ENCODE results near the gene DNAJB1.
"Not testable (repeated sequence)": the region's sequence is repeated elsewhere in the genome, so short reads cannot be mapped to it uniquely, and the experiment has no call there.

Gene DNAJB1

DNA sequence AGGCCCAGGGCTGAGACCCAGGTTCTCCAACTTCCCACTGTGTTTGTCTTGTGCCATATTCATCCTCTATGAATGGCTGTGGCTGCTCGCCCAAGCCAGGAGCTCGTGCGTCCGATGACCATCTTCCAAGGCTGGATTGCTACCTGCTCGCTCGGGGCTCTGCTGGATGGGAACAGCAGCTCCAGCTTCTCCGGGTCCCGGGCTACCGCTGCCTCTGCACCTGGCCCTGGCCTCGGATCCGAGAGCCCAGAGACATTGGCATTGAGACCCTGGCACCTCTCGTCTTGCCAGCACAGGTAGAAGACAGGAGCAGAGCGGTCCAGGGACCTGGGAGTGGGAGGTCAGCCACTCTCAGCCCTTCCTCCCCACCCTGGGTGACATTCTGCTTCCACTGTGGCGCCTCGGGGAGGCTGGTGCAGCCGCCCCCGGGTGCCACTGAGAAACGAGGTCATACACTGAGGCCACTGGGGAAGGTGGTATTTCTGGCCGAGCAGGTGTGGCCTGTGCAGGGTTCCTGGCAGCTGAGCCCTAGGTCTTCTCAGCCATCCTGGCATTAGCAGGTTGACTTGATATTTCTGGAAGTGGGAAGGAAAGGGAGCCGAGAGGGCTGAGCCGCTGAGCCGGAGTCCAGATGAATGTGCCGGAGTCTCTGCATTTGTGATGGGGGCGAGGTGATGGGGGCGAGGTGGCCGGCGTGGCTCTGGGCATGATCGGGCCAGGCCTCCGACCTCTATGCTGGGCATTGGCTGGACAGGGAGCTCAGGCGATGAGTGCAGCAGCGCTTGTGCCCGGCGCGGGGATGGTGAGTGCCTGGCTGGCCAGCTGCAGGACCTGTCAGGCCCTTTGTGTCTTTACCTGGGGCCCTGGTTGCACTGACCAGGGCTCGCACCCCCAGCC lies 35.1 kb upstream of the DNAJB1 start:
- DNase-seq, result no peak

- not testable (repeated sequence) for DNase-seq
Observed at GRCh38 chr19:14552006-14552360, 33.8 kb upstream of the DNAJB1 start.

GRCh38 chr19:14551134-14552005 lies 33.2 kb upstream of the DNAJB1 start:
- DNase-seq, result peak; percentile 84

GRCh38 chr19:14550201-14550754 lies 32.1 kb upstream of the DNAJB1 start:
- DNase-seq, result no peak

GRCh38 chr19:14545716-14546082 lies 27.5 kb upstream of the DNAJB1 start:
- no peak for DNase-seq

DNA sequence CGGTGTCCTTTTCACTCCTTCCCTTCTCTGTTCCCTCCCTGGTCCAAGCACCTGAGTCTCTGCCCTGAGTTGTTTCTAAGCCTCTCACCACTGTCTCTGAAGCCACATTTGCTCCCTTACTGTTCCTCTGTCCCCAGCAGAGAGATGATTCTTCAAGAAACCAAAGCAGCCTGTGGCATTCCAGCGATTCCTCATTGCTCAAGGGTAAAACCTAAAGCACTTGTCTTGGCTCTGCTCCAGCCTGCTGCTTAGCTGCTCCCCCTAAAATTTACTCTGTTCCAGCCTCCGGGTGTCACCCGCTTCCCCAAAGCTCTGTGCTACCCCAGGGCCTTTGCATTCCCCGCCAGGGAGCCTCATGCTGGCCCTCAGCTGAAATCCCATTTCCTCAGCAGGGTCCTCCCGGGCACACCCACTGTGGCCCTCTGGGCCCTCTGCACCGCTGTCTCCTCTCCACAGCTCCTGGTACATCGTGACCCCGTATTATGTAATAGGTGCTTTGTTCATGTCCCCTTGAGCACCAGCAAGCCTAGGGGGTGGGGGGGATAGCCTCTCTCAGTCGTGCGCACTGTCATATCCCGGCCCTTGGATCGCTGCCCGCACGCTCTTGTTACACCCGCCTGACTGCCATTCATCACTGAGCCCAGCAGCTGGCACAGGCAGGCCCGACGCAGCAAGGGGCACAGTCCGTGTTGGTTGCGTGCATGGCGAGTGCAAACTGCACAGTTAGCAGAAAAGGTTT lies 26.9 kb upstream of the DNAJB1 start:
- DNase-seq, result no peak

DNA sequence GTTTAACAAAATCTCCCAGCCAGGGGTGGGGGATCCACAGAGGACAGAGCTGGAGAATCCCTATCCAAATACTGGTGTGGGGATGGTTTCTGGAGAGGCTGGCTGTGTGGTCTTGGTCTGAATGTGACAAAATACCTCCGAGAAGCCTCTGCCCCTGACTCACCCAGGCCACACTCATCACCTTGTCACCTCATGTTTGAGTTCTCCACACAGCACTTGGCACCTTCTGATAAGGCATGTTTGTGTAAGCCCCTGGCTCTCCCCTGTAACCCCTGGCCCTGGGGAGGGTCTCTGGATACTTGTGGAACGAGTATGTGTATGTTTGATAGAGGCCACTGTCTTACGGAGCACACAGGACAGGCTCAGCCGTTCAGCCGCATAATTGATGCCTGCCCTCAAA lies 25.9 kb upstream of the DNAJB1 start:
- DNase-seq, result no peak

DNA sequence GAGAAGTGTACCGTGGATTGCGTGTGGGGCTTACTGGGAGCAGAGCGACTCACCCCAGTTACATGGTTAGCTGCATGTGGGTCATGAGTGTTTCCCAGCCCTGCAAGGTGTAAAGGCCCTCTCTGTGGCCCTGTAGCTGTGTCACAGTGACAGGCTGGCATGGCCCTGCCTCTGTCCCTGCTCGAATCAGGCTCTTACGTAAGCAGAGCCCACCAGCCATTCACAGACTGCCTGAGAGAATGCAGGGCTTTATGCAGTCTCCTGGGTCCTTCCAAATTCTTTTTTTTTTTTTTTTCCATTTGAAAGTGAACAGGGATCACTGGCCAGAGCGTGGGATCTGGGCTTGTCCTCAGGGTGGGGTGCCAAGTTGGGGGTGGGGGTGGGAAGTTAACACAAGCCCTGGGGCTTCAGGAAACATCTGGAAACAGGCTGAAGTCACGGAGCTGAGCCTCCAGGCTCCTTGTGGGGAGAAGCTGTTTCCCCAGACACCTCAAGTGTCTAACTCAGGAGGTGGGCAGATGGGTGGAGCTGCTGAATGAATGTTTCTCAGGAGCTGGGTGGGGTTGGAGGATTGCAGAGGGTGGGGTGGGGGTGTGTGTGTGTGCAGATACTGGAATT lies 24.6 kb upstream of the DNAJB1 start:
- no peak for DNase-seq

GRCh38 chr19:14541979-14542378 lies 23.8 kb upstream of the DNAJB1 start:
- DNase-seq, result not testable (repeated sequence)

DNA sequence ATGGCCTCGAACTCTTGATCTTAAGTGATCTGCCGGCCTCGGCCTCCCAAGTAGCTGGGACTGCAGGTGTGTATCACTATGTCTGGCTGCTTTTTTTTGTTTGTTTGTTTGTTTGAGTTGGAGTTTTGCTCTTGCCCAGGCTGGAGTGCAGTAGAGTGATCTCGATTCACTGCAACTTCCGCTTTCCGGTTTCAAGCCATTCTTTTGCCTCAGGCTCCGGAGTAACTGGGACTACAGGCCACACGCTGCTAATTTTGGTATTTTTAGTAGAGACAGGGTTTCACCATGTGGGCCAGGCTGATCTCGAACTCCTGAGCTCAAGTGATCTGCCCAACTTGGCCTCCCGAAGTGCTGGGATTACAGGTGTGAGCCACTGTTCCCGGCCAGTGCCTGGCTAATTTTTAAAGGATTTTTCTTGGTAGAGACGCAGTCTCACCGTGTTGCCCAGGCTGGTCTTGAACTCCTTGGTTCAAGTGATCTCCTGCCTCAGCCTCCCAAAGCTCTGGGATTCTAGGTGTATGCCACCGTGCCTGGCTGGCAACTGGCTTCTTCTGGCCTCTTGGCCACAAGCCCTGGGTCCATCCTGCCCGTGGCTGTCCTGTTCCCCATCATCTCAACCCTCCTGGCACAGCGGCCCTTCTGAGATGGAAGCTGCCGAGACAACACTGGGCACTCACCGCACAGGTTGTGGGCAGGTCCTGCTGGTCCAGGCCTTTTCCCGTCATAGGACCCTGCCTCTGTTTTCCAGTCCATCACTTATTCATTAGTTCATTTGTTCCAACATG lies 22.7 kb upstream of the DNAJB1 start:
- DNase-seq, result no peak

DNA sequence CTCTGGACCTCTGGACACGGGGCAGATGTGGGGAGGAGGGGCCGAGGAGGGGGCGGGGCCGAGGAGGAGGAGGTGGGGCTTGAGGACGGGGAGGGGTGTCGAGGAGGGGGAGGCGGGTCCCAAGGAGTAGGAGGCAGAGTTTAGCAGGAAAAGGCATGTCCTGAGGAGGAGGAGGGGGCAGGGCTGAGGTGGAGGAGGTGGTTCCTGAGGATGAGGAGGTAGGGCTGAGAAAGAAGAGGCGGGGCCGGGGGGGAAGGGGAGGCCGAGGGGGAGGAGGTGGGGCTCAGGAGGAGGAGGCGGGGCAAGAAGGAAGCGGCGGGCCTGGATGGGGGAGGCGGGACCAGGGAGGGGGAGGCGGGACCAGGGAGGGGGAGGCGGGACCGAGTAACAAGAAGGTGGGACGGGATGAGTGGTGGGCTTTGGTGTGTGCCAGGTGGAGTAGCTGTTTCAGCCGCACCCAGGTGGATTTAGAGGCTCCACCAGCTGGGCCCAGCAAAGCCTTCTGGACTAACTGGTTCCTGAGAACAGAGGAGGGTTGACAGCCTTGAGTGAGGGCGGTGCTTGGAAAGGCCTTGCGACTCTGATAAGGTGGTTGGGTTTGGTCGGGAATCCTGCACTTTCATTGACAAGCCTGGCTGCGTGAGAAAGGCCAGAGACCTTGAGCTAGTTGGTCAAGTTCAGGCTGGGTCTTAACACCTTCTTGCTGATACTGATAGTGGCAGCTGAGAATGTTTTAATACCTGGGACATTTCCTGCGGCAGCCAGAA lies 18.9 kb upstream of the DNAJB1 start:
- DNase-seq, result peak; percentile 59

DNA sequence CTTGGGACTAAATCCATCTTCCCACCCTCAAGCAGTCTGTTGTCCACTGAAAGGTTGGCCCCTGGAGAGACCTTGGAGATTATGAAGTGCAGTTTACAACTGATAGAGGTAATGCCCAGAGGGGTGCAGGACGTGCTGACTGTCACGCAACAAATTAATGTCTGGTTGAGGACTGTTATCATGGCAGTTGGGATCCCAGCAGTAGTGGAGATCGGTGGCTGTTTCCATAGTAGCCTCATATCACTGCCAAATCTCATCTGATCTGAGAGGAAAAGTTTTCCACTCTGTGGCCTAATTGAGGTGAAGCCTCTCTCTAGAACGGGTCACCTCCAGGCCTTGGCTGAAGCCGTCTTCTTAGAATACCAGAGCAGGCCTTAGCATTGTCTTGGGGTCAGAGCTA lies 15.3 kb upstream of the DNAJB1 start:
- DNase-seq, result no peak

DNA sequence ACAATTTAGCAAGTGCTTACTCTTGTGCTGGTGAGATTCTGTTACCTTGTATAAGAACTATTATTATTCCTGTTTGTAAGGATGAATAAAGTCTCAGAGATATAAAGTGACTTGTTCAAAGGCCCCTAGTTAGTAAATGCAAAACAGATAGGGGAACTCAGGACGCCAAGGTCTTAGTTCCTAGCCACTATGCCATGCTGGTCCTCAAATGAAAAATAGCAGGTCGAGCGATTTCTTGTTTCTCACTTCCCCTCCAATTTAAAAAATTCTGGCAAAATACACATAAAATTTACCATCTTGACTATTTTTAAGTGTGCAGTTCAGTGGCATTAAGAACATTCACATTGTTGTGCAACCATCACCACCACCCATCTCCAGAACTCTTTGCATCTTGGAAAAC lies 12.3 kb upstream of the DNAJB1 start:
- no peak for DNase-seq

DNA sequence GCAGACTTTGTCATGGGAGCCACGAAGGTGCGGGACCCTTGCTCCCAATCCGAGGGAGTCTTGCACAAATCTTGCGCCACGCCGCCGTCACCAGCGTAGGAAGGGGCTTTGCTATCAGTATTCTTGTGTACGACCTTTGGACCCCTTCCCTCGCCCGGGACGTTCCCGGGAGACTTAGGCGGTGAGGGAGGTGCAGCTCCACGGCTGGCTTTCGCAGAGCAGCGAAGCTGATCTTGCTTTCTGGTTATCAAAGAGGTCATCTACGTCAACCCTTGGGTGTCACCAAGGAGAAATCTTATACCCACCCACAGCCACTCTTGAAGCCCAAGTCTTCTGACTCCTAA lies 11.8 kb upstream of the DNAJB1 start:
- DNase-seq, result peak; percentile 46

DNA sequence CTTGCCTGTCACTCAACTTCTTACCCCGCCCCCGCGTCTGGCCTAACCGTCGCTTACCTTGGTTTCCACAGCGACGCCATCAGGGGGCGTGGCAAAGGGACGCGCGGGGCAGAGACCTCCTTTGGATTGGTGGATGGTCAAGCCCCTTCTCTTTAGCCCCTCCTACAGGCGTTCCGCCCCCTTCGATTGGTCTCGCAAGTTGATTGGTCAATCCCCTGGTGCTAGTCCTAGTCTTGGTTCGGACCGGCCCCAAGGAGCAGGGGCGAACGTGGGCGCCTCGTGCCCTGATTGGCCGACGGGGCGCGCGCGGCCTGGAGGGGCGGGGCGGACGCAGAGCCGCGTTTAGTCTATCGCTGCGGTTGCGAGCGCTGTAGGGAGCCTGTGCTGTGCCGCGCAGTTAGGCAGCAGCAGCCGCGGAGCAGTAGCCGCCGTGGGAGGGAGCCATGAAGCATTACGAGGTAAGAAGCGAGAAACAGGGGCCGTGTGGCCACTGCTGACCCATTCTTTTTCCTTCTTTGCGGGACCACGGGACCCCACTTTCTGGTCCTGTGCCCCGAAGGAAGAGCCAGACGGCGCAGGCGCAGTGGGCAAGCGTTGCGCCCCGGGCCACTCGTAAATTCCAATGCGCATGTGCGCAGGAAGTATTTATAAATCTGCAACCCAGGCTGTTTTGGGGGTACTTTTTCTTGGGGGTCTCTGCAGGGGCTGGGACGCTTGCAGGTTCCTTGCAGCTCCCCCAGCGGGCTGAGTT lies 11.2 kb upstream of the DNAJB1 start, which contains the start of gene TECR:
TSS of gene TECR (plus strand) at position 341 of the 751 bp plus-strand sequence. CDS start at position 444, 103 bp downstream.
- peak; percentile 100 for DNase-seq

- no peak for DNase-seq
Observed at GRCh38 chr19:14528419-14529253, 10.4 kb upstream of the DNAJB1 start.

GRCh38 chr19:14526423-14526822 lies 8.2 kb upstream of the DNAJB1 start:
- DNase-seq, result no peak

- no peak for DNase-seq
Observed at GRCh38 chr19:14525729-14526128, 7.5 kb upstream of the DNAJB1 start.

GRCh38 chr19:14520543-14520942 lies 2.3 kb upstream of the DNAJB1 start:
- DNase-seq, result no peak

Measured in CD4-positive, alpha-beta T cell treated with Interleukin-15 for 1 hour (primary cell).